ENCODE measurements around the gene ALKBH8.
"Not testable (repeated sequence)": the region's sequence is repeated elsewhere in the genome, so short reads cannot be mapped to it uniquely, and the experiment has no call there.

Gene ALKBH8

GRCh38 chr11:107501713-107502112 lies 63.8 kb downstream of the ALKBH8 start:
- DNase-seq: no peak

- not testable (repeated sequence) for DNase-seq
Observed at GRCh38 chr11:107497371-107497770, 68.2 kb downstream of the ALKBH8 start.

GRCh38 chr11:107496011-107496410 lies 69.5 kb downstream of the ALKBH8 start:
- DNase-seq: no peak

- DNase-seq: no peak
Observed at GRCh38 chr11:107494055-107494454, 71.5 kb downstream of the ALKBH8 start.

- DNase-seq: no peak
Observed at GRCh38 chr11:107493117-107493516, 72.4 kb downstream of the ALKBH8 start.

GRCh38 chr11:107490836-107491235 lies 74.7 kb downstream of the ALKBH8 start:
- DNase-seq: no peak

GRCh38 chr11:107482234-107482633 lies 83.3 kb downstream of the ALKBH8 start:
- DNase-seq: no peak

GRCh38 chr11:107478922-107479321 lies 86.6 kb downstream of the ALKBH8 start:
- DNase-seq: no peak

GRCh38 chr11:107477820-107478219 lies 87.7 kb downstream of the ALKBH8 start:
- DNase-seq: no peak

- DNase-seq: no peak
Observed at GRCh38 chr11:107473792-107474191, 91.7 kb downstream of the ALKBH8 start.

- DNase-seq: no peak
Observed at GRCh38 chr11:107472966-107473365, 92.6 kb downstream of the ALKBH8 start.

- DNase-seq: no peak
Observed at GRCh38 chr11:107468596-107468995, 96.9 kb downstream of the ALKBH8 start.

- DNase-seq: no peak
Observed at GRCh38 chr11:107467696-107468095, 97.8 kb downstream of the ALKBH8 start.

GRCh38 chr11:107466275-107466866 lies 99.2 kb downstream of the ALKBH8 start:
- DNase-seq: not testable (repeated sequence)

GRCh38 chr11:107457558-107458271 lies 107.8 kb downstream of the ALKBH8 start, which contains the start of gene CWF19L2:
Gene CWF19L2 (minus strand): TSS chr11:107457825. CDS start chr11:107457816, 9 bp downstream.
- peak; percentile 71 for DNase-seq

GRCh38 chr11:107457205-107457557 lies 108.4 kb downstream of the ALKBH8 start:
- DNase-seq: no peak

- DNase-seq: no peak
Observed at GRCh38 chr11:107453594-107454286, 111.8 kb downstream of the ALKBH8 start.

Measured in SIG-M5 (cell line).